Measurements from ENCODE around the gene C8B.

DNA sequence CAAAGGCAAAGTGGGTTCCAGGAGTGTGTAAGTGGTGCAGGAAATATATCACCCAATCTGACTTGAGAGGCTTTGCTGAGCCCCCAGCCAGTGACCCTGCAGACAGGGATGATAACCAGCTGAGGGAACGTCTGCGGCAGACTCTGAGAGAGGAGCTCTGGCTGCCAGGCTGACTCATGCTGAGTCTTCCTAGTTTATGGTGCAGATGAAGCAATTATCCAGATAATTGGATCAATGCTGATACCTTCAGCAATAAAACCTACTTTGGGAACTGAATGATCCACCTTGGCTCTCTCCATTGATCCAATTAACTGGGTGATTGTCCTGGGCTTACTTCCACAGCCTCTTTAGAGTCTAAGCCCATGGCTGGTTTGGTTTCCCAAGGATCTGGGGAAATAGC is 7.3 kb downstream of the C8B start:
- TF ChIP-seq FOXM1 (IDR thresholded peaks at IDR 0.05; ENCODE audit: borderline replicate concordance, low read depth), result no peak
- TF ChIP-seq, protein P1, sequence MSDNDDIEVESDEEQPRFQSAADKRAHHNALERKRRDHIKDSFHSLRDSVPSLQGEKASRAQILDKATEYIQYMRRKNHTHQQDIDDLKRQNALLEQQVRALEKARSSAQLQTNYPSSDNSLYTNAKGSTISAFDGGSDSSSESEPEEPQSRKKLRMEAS (IDR thresholded peaks at IDR 0.05), result no peak

All from Ishikawa (cell line).